Osteocyte (in vitro differentiated cells): ENCODE results near the gene GTF2F2. TPM values are rescaled to one million over a fixed set of nuclear protein-coding genes. Genes with fewer than 3 reads are reported as not detected.

Experiments used
- DNase-seq: peaks from one replicate; pipeline ENCODE4 v3.0.0; 2021; ENCODE audit warnings: mixed read lengths; ENCODE audit not compliant: unreplicated experiment; ENCODE audit errors: extremely low spot score
- H3K27ac Mint-ChIP-seq: one replicate; pipeline ENCODE4 v1.8.0; 2021; ENCODE audit warnings: mild to moderate bottlenecking, mixed read lengths; ENCODE audit not compliant: unreplicated experiment
- H3K27me3 Mint-ChIP-seq: one replicate; pipeline ENCODE4 v1.8.0; 2021; ENCODE audit warnings: mixed read lengths; ENCODE audit not compliant: unreplicated experiment
- H3K36me3 Mint-ChIP-seq: one replicate; pipeline ENCODE4 v1.8.0; 2021; ENCODE audit warnings: mixed read lengths; ENCODE audit not compliant: unreplicated experiment
- H3K4me1 Mint-ChIP-seq: one replicate; pipeline ENCODE4 v1.8.0; 2021; ENCODE audit warnings: mixed read lengths; ENCODE audit not compliant: unreplicated experiment
- H3K4me3 Mint-ChIP-seq: one replicate; pipeline ENCODE4 v1.8.0; 2021; ENCODE audit warnings: mild to moderate bottlenecking, moderate library complexity, mixed read lengths; ENCODE audit not compliant: unreplicated experiment
- H3K9me3 Mint-ChIP-seq: one replicate; pipeline ENCODE4 v1.8.0; 2021; ENCODE audit warnings: mixed read lengths; ENCODE audit not compliant: unreplicated experiment
- CTCF ChIP-seq: fragments of 200-600 bp; sonication (generic); IDR thresholded peaks from 2 replicates; pipeline ENCODE4 v1.5.0; 2021; ENCODE audit warnings: antibody characterized with exemption, mild to moderate bottlenecking, moderate library complexity
- total RNA-seq: library from RNA; stranded (reverse); gene quantifications from 2 replicates; pipeline ENCODE4 v1.2.1, GENCODE V29; 2021

Gene GTF2F2
- total RNA-seq, 1 donor from 2014 or later, result 15.6 TPM

- no peaks in the 10 kb centered on the region for H3K4me1 Mint-ChIP-seq
- H3K36me3 Mint-ChIP-seq, result no peaks in the 10 kb centered on the region
- no peak for DNase-seq
- peaks cover 26% of the 10 kb centered on the region for H3K27me3 Mint-ChIP-seq
- no peak overlapping the region for H3K27ac Mint-ChIP-seq
- TF ChIP-seq CTCF, result no peak
- H3K9me3 Mint-ChIP-seq, result no peaks in the 10 kb centered on the region
- H3K4me3 Mint-ChIP-seq, result no peak overlapping the region
Observed at GRCh38 chr13:45084515-45084914, 35.8 kb upstream of the GTF2F2 start.

- H3K36me3 Mint-ChIP-seq, result no peaks in the 10 kb centered on the region
- H3K27ac Mint-ChIP-seq, result no peak overlapping the region
- peaks cover 12% of the 10 kb centered on the region for H3K27me3 Mint-ChIP-seq
- DNase-seq, result no peak
- no peaks in the 10 kb centered on the region for H3K9me3 Mint-ChIP-seq
- TF ChIP-seq CTCF, result no peak
- no peak overlapping the region for H3K4me3 Mint-ChIP-seq
- no peaks in the 10 kb centered on the region for H3K4me1 Mint-ChIP-seq
Observed at GRCh38 chr13:45086484-45086883, 33.8 kb upstream of the GTF2F2 start.

- no peak for DNase-seq
- Mint-ChIP-seq H3K27ac (no peak overlapping the region), H3K27me3 (peaks cover 19% of the 10 kb centered on the region), H3K9me3 (no peaks in the 10 kb centered on the region), H3K4me3 (no peak overlapping the region), H3K36me3 (no peaks in the 10 kb centered on the region), H3K4me1 (no peaks in the 10 kb centered on the region)
- TF ChIP-seq CTCF, result no peak
Observed at GRCh38 chr13:45092663-45093062, 27.6 kb upstream of the GTF2F2 start.

GRCh38 chr13:45100573-45101262 is 19.6 kb upstream of the GTF2F2 start:
- peaks cover 9% of the 10 kb centered on the region for H3K27me3 Mint-ChIP-seq
- no peak overlapping the region for H3K4me3 Mint-ChIP-seq
- DNase-seq, result no peak
- no peaks in the 10 kb centered on the region for H3K36me3 Mint-ChIP-seq
- no peak overlapping the region for H3K27ac Mint-ChIP-seq
- peaks cover 3% of the 10 kb centered on the region for H3K4me1 Mint-ChIP-seq
- TF ChIP-seq CTCF, result no peak
- no peaks in the 10 kb centered on the region for H3K9me3 Mint-ChIP-seq

- Mint-ChIP-seq H3K9me3 (no peaks in the 10 kb centered on the region), H3K4me3 (no peak overlapping the region), H3K36me3 (no peaks in the 10 kb centered on the region), H3K4me1 (peaks cover 3% of the 10 kb centered on the region), H3K27me3 (peaks cover 9% of the 10 kb centered on the region), H3K27ac (no peak overlapping the region)
- no peak for TF ChIP-seq CTCF
- no peak for DNase-seq
Observed at GRCh38 chr13:45101327-45102018, 18.8 kb upstream of the GTF2F2 start.
